GM21825 (cell line): ENCODE measurements around the gene ZNF492.
"Not testable (repeated sequence)": the region's sequence is repeated elsewhere in the genome, so short reads cannot be mapped to it uniquely, and the experiment has no call there.

ENCODE experiments used
- ATAC-seq: cut with Tn5 transposase; IDR thresholded peaks from one replicate; pipeline ENCODE4 v1.9.1; 2021; ENCODE audit warnings: mild to moderate bottlenecking, moderate library complexity; ENCODE audit not compliant: unreplicated experiment

Gene ZNF492

GRCh38 chr19:22617181-22617580, 16.9 kb upstream of the ZNF492 start:
- ATAC-seq: not testable (repeated sequence)

GRCh38 chr19:22617614-22618320, 16.4 kb upstream of the ZNF492 start:
- ATAC-seq: no peak

DNA sequence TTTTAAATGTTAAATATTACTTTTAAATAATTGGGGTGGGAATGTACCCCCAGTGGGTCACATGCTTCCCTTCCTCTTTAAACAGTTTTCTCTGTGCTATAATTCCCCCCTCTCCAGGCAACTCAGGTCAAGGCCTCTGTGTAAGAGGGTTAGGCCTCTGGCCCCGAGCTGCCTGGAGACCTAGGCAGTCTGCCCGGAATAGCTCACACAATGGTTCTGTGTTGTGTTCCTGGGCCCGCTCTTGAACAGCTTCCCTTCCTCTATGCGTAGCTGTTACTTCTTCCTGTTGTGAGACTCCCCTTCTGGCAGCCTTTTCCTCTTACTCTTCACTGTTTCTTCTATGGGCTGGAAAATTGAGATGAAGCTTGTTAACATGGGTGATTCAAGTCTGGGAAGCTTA, 14.8 kb upstream of the ZNF492 start:
- no peak for ATAC-seq

GRCh38 chr19:22619932-22620331, 14.2 kb upstream of the ZNF492 start:
- ATAC-seq: no peak

DNA sequence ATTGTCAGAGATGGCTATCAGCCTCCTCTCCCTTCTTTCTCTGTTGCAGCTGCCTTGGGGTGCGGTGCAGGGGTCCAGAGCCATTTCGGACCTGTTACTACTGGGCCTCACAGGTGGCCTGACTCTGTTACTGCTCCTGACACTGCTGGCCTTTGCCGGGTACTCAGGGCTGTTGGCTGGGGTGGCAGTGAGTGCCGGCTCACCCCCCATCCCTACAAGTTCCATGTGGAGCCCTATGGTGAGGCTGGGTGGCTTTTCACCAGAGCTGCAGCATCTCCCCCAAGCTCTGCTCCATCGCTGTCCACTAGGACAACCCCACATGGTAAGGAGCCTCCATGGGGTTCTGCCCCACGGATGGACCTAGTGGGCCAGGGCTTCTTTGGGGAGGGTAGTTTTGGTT, 13.7 kb upstream of the ZNF492 start:
- no peak for ATAC-seq

- no peak for ATAC-seq
Observed at GRCh38 chr19:22620912-22621311, 13.2 kb upstream of the ZNF492 start.

DNA sequence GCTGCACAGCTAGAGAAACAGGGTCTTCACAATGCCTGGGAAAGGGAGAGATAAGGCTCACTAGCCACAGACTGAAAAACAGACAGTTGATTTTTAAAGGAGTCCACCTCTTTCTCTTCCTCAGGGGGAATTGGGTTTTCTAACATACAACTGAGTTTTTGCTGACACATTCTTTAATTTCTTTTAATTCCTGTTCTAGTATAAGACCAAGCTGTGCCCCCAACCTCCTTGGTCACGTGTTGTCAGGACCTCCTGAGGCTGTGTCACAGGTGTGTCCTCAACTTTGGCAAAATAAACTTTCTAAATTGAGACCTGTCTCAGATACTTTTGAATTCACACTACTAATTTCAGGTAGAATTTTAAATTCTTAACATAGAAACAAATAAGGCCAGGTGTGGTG, 12.1 kb upstream of the ZNF492 start:
- no peak for ATAC-seq

- no peak for ATAC-seq
Observed at GRCh38 chr19:22622901-22623840, 11.0 kb upstream of the ZNF492 start.

- ATAC-seq: no peak
Observed at GRCh38 chr19:22623841-22624221, 10.3 kb upstream of the ZNF492 start.

- no peak for ATAC-seq
Observed at GRCh38 chr19:22625266-22626035, 8.7 kb upstream of the ZNF492 start.

DNA sequence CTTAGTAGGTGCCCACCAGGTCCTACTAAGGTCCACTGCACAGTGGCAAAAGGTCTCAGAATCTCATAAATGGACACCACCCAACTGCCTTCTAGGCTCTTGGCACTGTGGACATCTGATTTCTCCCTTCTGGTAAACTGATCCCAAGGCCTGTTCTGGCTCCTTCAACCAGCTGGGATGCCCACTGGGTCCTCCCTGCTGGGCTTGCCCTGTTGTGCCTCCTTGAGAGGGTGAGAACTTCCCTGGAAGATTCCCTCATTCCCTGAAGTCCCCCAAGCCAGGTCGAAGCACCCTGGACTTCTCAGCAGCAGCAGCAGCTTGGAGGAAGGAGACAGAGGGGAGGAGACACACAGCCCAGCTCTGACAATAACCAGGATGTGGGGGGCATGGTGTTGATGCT, 6.6 kb upstream of the ZNF492 start:
- ATAC-seq: no peak

- no peak for ATAC-seq
Observed at GRCh38 chr19:22628401-22628800, 5.7 kb upstream of the ZNF492 start.

GRCh38 chr19:22634450-22634827, 315 bp downstream of the ZNF492 start:
- ATAC-seq: peak; percentile 16

DNA sequence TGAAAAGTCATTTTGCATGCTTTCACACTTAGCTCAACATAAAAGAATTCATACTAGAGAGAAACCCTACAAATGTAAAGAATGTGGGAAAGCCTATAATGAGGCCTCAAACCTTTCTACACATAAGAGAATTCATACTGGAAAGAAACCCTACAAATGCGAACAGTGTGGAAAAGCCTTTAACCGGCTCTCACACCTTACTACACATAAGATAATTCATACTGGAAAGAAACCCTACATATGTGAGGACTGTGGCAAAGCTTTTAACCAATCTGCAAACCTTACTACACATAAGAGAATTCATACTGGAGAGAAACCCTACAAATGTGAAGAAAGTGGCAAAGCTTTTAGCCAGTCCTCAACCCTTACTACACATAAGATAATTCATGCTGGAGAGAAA, 51.4 kb downstream of the ZNF492 start:
- not testable (repeated sequence) for ATAC-seq

DNA sequence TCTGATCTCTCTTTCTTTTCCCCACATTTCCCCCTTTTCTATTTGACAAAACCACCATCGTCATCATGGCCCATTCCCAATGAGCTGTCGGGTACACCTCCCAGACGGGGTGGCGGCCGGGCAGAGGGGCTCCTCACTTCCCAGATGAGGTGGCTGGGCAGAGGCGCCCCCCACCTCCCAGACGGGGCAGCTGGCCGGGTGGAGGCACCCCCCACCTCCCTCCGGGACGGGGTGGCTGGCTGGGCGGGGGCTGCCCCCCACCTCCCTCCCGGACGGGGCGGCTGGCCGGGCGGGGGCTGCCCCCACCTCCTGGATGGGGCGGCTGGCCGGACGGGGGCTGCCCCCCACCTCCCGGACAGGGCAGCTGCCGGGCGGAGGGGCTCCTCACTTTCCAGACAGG, 68.5 kb downstream of the ZNF492 start:
- not testable (repeated sequence) for ATAC-seq

DNA sequence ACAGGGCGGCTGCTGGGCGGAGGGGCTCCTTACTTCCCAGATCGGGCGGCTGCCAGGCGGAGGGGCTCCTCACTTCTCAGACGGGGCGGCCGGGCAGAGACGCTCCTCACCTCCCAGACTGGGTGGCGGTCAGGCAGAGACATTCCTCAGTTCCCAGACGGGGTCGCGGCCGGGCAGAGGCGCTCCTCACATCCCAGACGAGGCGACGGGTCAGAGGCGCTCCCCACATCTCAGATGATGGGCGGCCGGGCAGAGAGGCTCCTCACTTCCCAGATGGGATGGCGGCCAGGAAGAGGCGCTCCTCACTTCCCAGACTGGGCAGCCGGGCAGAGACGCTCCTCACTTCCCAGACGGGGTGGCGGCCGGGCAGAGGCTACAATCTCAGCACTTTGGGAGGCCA, 69.0 kb downstream of the ZNF492 start:
- ATAC-seq: not testable (repeated sequence)

- no peak for ATAC-seq
Observed at GRCh38 chr19:22708983-22709382, 74.9 kb downstream of the ZNF492 start.
